Embryonic facial prominence (tissue), 1 donor: ENCODE measurements around the gene FOXRED1.

Source experiments
- DNase-seq: peaks from one replicate; pipeline ENCODE4 v3.0.0-alpha.2; 2016; ENCODE audit errors: extremely low spot score

FOXRED1 gene

DNA sequence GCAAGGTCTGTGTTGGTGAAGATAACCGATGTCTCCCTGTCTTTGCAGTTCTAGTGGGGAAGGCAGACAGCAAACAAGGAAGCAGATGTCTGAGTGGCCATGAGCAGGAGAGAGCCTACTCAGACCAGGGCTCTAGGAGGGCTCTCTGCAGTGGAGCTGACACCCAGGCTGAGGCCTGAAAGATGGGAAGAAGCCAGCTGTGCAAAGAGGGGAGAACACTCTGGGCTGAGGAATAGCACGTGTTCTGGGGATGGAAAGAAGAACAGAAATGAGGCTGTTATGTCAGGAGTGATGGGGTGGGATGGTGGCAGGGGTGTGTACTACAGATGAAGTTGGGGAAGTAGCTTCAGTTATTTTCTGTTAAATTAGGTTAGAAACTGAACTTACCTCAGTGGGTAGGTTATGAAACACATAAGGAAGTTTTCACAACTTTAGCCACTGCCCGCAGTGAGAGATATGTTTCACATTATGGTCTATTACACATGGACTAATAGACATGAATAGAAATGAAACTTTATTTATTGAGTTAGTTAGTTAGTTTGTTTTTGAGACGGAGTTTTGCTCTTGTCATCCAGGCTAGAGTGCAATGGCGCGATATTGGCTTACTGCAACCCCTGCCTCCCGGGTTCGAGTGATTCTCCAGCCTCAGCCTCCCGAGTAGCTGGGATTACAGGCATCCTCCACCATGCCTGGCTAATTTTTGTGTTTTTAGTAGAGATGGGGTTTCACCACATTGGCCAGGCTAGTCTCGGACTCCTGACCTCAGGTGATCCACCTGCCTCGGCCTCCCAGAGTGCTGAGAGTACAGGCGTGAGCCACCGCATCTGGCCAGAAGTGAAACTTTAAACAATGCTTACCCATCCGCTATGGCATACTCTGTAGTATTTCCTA lies 42.7 kb downstream of the FOXRED1 start:
- no peak for DNase-seq

DNA sequence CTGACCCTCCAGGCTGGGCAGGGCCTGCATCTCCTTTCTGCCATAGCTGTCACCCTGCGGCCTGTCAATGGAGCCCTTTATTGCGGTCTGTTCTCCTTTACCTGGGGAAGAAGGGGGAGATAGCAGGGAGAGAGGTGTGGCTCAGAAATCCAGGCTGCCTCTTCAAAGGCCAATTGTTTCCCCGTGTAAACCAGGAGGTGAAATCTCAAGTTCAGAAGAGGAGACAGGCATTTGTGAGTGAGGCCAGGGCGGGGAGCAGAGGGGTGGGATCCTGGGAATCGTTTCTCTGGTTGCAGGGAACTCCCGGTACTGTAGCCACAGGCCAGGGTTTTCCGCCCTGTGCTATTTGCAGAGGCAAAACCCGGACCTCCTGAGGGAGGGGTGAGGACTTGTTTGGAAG lies 44.0 kb downstream of the FOXRED1 start:
- DNase-seq = no peak

DNA sequence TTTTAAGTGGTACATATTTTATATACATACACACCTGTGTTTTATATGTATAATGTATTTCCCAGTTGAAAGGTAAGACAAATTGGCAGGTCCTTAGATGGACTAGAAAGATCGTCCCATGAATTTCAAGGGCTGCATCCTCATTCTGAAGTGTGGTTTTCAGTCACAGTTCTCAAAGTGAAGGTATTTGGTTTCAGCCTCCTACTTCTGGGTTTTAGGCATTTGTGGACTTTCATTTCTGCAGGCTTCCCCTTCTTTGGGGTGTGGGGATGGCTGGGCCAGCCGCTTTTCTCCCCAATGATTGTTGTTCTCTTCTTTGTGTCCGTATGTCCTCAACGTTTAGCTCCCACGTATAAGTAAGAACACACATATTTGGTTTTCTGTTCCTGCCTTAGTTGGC lies 44.9 kb downstream of the FOXRED1 start:
- DNase-seq = no peak

GRCh38 chr11:126317432-126317755 lies 48.4 kb downstream of the FOXRED1 start:
- no peak for DNase-seq

DNA sequence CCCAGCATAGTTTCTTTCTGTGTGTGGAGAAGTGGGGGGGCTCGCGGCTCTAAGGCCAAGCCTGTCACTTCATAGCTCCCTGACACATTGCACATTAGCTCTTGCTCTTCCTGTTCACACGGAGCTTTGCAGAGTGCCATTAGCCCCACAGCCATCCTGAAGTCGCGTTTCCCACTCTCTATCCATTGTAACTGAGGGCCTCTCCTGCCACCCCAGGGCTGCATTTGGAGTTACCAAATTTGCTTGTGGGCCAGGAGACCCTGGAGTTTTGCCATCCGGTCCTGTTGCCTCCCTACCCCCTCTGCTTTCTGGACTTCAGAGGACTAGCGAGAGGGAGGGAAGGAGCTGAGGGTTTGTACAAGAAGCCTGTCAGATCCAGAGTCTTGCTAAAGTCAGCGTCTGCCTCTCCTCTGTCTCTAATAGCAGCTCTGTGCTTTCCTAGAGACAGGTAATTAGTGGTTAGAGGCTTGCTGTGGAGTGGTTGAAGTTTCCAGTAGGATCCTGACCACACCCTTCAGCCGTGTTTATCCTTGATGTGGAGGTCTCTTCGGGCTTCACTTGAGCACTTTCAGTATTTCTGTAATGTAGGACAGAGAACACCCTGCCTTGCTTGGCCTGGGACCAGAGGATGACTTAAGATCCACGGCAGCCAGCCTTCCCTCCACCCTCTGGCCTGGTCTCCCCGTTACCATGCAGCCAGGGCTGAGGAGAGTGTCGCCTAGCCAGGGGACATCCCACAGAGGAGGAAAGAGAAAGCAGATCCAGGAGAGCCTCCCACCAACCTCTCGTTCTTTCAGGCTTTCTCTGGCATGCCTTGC lies 49.0 kb downstream of the FOXRED1 start:
- DNase-seq = peak; percentile 76

DNA sequence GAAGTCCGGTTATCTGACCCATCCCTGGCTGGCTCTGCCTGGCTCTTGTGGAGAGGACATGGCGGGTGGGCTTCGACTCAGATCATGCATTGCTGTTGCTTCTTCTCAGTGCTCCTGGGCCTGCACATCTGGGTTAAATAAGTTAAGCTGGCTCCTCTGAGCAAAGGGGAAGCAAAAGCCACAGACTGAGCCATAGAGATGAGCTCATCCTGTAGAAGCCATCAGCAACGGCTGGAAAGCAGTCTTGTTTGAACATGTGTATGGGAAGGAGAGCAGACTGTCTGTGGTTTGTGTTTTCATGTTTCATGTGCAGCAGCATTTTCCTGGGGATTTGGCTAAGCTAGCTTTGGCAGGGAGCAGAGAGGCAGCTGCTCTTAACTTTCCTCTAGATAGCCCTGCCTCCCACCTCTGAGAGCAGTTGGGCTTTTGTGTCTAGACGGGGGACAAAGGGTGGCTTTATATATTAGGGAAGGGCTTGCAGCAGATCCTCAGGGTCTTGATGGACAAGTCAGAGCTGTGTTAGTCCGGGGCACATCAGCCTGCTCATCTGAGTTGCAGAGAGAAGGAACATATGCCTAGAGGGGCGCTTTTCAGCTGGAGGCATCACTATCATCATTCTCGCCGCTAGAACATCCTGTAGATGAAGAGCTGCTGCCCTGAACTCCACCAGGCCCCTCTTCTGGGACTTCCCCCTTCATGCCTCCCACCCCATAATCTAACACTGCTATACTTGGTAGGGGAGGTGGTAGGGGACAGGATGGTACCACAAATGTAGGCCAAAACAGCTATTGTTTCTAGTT lies 49.8 kb downstream of the FOXRED1 start:
- peak; percentile 92 for DNase-seq

DNA sequence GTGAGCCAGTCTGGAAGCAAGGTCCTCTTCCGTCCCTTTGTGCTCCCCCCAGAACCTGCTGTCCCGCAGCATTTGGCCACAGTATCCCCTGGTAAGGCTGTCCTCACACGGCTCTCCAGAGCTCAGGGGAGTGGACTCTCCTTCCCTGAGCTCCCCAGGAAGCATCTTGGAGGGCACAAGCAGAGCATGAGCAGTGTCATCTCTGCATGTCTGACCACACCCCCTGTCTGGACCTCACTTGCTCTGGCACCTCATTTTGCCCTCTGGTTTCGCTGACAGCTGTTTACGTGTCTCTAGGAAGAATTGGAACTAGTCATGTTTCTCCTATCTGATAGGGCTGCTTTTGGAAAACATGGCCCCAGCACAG lies 50.4 kb downstream of the FOXRED1 start:
- DNase-seq = no peak

- DNase-seq = no peak
Observed at GRCh38 chr11:126322996-126323395, 54.0 kb downstream of the FOXRED1 start.

GRCh38 chr11:126327281-126328000 lies 58.5 kb downstream of the FOXRED1 start:
- no peak for DNase-seq
